ENCODE data around the gene LCOR.
"Not testable (repeated sequence)": the region's sequence is repeated elsewhere in the genome, so short reads cannot be mapped to it uniquely, and the experiment has no call there.

The LCOR gene

DNA sequence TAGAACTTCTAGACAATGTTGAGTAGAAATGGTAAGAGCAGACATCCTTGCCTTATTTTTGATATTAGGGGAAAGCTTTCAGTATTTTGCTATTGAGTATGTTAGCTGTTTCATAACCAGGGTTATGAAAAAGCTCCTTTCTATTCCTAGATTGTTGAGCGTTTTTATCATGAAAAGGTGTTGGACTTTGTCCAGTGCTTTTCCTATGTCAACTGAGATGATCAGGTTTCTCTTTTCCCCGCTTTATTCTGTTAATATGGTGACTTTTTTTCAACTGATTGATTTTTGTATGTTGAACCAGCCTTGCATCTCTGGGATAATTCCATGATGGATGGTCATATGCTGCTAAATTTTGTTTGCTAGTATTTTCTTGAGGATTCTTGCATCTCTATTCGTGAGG, 58.5 kb downstream of the LCOR start:
- DNase-seq, result no peak

DNA sequence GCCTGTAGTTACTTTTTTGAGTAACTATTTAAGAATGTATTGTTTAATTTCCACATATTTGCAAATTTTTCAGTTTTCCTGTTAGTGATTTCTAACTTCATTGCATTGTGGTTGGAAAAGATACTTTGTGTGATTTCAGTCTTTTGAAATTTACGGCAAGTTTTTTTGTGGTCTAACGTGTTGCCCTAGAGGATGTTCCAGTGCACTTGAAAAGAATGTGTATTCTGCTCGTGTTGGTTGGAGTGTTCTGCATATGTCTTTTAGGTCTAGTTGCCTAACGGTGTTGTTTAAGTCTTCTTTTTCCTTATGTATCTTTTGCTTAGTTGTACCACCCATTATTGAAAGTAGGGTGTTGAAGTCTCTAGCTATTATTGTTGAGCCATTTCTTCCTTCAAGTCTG, 59.7 kb downstream of the LCOR start:
- DNase-seq, result no peak

DNA sequence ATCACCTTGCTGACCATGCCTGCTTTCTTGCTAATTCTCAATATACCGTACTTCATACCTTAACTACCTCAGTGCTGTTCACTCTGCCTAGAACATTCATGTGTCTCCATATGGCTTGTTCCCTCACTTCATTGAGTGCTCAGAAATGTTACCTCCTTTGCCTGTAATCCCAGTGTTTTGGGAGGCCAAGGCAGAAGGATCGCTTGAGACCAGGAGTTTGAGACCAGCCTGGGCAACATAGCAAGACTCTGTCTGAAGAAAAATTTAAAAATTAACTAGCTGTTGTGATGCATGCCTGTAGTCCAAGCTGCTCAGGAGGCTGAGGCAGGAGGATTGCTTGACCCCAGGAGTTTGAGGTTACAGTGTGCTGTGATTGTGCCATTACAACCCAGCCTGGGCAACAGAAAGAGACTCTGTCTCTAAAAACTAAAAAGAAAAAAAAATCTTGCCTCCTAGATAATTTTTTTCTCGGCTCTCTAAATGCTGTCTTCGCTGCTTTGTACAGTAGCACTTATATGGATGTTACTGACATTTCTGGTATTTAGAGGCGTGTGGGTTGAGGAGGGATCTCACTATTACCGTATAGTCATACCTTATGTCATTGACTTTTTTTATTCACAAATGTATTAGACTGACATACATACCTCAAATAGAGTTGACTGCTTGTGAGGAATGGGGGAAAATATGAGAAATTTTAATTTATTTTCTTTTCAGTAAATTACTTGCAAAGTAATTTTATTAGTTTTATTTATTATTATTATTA, 63.7 kb downstream of the LCOR start:
- DNase-seq, result no peak

DNA sequence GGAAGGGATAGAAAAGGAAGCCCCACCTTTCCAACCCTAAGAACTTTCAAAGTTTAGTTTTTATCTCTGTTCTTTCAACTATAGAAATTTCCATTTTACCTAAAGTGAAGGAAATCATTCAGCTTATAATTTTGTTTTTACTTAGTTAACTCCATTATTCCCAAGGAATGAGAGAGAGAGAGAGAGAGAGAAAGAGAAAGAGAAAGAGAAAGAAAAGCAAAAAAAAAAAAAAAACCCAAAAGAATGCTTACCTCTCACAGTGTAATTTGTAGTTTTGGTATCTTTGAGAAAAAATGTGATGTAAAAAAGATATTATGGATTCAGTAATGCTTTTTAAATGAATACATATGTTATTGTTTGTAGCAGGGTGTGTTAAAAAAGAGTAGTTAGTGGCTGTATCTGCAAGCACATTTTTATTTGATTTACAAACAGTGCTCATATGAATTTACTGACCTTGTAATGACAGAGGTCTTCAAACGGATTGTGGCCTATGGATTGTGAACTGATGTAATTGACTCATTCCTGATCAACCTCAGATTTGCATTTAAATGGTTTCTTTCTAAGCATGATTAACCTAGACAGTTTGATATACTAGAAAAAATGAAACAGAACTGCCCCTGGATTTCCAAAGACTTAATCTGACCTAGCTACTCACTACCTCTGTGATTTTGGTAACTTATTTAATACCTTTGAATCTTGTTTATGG, 64.9 kb downstream of the LCOR start:
- DNase-seq, result no peak

DNA sequence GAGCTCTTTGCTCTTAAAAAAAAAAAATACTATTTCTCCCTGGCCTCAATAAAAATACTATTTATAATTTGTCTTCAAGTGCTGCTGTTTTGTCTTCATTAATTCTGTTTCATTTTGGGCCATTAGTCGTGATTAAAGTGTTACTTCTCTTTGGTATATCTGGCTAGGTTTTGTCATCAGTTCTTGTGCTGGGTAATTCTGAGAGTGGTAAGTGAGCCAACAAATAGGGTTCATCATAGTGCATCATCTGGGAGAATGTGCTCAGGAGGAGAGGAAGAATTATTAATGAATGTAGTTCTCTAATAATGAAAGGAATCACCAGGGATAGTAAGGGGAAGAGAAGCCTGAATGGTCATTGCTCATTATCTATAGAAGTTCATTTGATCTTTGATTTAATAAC, 70.0 kb downstream of the LCOR start:
- DNase-seq, result no peak

DNA sequence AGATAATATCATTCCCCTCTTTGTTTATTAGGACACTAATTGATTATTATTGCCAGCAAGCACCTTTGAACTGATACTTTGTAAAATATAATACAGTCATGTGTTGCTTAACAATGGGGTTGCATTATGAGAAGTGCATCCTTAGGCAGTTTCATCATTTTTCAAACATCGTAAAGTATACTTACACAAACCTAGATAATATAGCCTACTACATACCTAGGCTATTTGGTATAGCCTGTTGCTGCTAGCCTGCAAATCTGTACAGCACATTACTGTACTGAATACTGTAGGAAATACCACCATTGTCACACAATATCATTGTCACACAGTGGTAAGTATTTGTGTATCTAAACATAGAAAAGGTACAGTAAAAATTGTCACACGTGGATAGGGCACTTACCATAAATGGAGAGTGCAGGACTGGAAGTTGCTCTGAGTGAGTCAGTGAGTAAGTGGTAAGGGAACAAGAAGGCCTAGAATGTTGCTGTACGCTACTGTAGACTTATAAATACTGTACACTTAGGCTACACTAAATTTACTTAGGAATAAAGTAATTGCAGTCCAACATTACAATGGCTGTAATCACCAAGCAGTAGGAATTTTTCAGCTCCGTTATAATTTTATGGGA, 70.7 kb downstream of the LCOR start:
- DNase-seq, result no peak

DNA sequence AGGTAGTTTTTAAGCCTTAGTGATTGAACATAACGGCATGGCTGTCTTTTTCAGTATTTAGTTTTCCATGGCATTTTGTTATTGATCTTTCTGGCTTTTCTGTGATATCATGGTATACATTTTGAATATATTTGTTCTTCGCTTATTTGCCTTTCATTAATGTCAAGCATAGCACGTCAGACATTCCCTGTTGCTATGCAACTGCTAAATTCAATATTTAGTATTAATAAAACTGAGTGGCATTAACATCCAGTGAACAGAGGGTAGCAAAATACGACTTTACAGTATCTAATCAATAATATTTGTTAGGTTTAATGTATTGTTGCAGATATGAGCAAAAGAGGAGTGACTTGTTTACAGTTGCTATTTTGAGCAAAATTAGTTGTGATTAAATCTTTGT, 72.5 kb downstream of the LCOR start:
- DNase-seq, result no peak

DNA sequence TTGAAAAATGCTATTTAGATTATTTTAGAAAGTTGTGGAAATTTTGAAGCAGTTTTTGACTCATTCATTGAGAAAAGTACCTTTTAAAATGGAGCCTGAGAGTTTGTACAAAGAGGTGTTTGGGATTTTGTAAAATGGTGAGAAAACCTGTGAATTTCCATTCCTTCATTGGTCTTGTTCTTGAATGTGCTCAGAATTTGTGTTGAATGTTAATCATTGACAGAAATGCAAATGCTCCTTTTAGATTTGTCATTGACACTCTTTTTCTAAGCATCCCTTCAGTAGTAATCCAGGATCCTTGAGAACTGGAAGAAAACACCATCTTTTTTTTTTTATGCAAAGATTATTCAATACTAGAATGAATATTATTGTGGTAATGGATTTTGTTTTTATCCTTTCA, 74.8 kb downstream of the LCOR start:
- no peak for DNase-seq

DNA sequence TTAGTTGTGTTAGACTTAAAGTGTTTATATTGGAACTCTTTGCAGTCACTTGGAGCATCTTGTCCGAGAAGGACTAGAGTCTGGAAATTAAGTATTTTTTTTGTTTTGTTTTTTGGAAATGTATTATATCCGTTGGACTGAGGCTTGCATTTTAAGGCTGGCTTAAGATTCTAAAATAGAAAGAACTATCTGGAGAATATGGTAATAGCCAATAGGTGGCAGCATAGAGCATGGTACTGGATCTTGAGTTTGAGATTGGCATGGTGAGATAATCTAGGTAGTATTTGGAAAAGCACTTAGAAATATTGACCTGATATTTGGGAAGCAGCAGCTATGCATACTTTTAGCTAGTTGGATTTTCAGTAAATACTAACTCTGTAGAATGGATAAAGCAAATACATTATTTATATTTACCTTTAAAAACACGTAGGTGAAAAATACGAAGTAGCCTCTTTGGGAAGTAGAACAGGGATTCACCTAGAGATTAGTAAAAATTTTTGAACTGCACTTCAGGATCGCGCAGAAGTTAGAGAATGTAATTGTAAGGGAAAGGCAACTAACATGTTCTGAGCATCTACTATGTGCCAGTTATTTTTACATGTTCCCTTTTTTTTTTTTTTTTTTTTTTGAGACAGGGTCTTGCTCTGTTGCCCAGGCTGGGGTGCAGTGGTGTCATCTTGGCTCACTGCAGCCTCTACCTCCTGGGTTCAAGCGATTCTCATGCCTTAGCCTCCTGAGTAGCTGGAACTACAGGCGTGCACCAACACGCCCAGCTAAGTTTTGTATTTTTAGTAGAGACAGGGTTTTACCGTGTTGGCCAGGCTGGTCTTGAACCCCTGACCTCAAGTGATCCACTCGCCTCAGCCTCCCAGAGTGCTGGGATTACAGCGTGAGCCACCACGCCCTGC, 78.6 kb downstream of the LCOR start:
- DNase-seq, result no peak

DNA sequence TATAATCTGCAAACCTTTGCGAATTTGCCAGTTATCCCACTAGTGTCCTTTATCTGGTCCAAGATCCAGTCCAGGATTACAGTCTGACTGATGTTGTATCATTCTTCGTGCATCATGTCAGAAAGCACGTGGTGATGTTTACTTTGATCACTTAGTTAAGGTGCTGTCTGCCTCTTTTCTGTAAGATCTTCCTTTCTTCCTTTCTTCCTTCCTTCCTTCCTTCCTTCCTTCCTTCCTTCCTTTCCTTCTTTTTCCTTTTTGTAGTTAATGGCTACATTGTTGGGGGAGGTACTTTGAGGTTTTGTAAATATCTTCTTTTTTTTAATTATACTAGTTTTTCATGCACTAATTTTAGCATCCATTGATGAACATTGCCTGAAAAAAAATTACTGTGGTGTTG, 80.3 kb downstream of the LCOR start:
- DNase-seq, result no peak

DNA sequence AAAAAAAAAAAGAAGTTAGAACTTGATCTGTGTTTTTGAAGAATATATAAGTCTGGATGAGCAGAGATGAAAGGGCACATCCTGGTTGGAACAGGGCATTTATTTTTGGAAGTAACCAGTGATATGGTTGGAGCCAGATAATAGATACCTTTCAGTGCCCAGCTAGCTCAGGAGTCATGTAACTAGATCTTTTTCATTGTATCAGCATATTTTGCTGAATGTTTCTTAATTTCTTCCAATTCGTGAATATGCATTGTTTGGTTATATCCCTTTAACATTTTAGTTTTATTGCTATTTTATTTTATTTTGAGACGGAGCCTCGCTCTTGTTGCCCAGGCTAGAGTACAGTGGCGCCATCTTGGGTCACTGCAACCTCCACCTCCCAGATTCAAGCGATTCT, 81.8 kb downstream of the LCOR start:
- DNase-seq, result no peak

DNA sequence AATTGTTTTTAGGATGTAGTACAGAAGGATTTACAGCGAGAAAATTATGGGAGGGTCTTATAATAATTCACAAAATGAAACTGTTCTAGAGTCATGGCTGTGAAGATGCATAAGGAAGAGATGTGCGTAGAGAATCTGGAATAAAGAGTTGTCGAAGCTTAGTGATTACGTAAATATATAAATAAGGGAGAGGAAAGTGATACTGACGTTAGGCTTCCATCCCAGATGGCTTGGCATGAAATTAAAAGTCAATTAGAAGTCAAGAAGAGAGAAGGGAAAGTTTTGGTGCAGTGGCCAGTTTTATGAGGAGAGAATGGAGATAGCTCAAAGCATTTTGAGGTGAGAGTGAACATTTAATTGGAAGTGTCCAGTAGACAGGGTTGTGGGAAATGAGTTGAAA, 85.5 kb downstream of the LCOR start:
- DNase-seq, result no peak

DNA sequence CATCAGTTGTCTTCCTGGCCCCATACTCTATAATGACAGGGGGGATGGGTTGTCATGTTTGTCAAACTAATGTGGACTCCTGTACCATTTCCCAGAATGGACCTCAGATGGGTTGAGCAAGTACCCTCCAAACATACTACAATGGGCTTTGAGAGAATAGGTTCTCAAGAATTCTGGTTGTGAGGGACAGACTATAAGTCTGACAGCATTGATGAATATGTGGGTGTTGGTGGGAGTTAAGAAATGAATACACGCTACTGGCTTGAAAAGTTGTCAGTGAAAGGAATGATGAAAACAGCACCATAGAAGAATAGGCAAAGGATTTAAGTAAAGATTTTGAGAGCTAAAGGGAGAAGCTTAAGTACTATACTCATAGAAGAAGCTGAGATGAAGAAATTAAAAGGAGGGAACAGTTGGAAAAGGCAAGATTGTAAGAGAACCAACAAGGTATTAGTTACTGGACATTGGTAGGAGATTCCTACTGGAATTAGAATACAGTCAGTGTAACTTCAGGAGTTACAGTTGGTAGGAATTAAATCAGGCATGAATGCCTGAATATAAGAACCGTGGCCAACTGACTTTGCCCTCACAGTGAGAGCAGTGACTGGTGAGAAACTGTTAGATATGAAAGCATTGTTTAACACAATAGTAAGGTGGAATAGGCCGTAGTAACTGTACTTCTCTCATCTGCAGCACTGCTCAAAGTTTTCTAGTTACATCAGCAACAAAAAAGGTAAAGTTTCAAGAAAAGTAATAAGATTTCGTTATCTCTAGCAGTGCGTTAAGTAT, 86.3 kb downstream of the LCOR start:
- no peak for DNase-seq

DNA sequence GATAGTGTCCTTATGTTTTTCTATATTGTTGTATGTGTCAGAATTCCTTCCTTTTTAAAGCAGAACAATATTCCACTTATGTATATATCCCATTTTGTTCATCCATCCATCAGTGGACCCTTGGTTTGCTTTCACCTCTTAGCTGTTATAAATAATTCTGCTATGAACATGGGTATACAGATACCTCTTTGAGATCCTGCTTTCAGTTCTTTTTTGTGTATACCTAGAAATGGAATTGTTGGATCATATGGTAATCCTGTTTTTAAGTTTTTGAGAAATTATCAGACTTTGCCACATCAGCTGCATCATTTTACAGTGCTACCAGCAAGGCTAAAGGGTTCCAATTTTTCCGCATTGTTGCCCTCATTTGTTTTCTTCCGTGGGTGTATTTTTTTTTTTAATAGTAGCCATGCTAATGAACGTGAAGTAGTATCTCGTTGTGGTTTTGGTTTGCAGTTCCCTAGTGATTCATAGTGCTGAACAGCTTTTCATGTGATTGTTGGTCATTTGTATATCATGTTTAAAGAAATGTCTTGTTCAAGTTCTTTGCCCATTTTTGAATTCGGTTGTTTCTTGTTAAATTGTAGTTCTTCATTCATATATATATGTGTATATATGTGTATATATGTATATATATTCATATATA, 87.8 kb downstream of the LCOR start:
- no peak for DNase-seq

DNA sequence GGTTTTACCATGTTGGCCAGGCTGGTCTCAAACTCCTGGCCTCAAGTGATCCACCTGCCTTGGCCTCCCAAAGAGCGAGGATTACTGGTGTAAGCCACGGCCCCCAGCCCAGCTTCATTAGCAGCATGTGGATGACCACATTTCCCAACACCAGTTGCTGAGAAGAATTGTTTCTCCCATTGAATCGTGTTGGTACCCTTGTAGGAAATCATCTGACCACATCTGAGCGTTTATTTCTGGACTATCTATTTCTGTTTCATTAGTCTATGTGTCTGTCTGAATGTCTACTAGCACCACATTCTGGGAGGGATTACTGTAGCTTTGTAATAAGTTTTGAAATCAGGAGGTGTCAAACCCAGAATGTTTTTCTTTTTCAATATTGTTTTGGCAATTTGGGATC, 89.6 kb downstream of the LCOR start:
- no peak for DNase-seq

DNA sequence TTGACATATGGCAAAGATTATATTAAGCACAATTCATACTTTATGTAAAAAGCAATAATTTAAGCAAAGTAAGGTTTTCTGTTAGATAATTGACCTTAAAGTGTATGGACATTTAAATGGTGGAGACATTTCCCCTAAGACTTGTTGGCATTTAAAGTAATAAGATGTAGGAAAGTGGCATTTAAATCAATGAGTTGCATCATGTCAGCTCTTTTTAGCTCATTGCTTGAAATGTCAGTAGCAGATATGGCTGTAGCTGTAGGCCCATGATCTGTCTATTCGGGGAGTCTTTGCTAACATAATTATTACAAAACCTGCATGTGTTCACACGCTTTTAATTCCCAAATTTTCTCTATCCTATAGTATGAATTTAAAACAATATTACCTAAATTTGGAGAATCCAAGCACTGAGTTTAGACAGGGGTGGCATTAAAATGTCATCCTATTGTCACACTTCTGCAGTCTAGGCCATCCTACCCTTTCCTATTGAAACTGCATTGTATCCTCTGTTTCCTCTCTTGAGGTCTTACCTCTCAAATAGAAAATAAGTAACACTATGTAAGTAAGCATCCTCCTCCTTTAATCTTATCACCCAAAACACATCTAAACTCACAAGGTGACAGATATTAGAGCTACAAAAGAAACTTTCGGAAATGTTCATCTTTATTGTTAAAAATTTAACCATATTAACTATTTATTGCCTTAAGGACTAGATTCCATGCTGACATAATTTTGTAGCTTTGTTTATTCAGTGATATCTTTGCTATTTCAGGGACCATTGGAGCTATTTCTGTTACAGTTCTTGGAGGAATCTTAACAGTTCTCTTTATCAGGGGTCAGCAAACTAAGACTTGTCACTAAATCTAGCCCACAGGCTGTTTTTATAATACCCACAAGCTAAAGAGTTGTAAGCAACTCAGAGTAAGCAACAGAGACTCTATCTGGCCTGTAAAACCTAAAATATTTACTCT, 91.2 kb downstream of the LCOR start:
- no peak for DNase-seq

DNA sequence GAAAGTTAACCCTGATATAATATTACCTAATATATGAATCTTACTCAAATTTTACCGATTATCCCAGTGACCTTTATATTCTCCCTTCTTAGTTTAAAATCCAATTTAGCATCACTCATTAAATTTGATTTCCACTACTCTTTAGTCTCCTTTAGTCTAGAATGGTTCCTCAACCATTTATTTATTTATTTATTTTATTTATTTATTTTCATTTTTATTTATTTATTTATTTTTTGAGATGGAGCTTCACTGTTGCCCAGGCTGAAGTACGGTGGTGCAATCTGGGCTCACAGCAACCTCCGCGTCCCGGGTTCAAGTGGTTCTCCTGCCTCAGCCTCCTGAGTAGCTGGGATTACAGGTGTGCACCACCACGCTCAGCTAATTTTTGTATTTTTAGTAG, 92.8 kb downstream of the LCOR start:
- DNase-seq, result no peak

DNA sequence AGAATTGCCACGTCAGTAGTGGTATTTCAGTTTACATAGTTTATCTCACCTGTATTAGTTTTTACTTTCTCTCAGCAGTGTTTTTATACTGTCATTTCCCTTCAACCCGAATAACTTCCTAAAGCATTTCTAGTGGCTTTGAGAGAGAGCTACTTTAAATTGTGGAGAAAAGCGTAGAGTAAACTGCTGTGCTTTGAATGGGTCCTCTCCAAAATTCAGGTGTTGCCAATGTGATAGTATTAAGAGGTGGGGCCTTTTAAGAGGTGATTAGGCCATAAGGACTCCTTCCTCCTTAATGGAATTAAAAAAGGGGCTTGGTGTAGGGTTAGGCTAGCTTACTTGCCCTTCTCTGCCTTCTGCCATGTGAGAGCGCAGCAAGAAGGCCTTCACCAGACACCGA, 98.4 kb downstream of the LCOR start:
- DNase-seq, result no peak

DNA sequence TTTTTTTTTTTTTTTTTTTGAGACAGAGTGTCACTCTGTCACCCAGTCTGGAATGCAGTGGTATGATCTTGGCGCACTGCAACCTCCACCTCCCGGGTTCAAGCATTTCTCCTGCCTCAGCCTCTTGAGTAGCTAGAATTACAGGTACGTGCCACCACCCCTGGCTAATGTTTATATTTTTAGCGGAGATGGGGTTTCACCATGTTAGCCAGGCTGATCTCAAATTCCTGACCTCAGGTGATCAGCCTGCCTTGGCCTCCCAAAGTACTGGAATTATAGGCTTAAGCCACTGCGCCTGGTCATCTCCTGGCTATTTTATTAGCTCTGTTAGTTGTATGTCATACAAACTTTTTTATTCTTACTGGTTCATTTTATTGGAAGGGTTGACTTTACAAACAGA, 103.0 kb downstream of the LCOR start:
- no peak for DNase-seq

DNA sequence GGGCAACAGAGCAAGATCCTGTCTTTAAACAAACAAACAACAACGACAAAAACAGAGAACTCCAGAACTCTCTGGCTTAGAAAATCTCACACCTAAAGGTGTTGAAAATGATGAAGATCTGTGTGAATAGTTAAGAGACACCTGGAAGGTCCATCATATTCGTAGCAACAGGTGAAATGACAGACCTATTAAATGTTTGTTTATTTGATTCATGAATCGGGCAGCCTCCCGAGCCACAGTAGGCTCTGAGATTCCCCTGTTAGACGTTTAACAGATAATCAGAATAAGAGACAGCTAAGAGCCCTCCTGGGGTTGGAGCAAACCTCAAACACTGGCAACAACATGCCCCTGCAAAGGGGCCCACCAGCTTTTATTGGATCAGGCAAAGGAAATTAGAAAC, 103.7 kb downstream of the LCOR start:
- DNase-seq, result no peak

DNA sequence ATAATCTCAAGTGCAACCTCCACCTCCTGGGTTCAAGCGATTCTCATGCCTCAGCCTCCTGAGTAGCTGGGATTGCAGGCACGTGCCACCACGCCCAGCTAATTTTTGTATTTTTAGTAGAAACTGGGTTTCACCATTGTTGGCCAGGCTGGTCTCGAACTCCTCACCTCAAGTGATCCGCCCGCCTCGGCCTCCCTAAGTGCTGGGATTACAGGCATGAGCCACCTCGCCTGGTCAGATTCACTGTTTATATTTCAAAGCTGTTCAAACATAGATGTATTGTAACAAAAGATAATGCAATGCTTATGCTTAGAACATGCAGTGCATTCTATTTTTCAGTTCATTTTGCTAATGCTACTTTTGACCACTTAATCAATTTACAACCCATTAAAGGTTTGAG, 111.1 kb downstream of the LCOR start:
- DNase-seq, result not testable (repeated sequence)

Data from activated naive CD4-positive, alpha-beta T cell treated with Interleukin-2 at 50 U/mL for 16 hours (primary cell).